Right renal cortex interstitium (tissue), 3 donors: ENCODE results near the gene TC2N. TPM values are rescaled to one million over a fixed set of nuclear protein-coding genes. Genes with fewer than 3 reads are reported as not detected.
"Not testable (repeated sequence)": the region's sequence is repeated elsewhere in the genome, so short reads cannot be mapped to it uniquely, and the experiment has no call there.

Experiments used
- DNase-seq, 3 donors: peaks; one replicate each; pipeline ENCODE4 v3.0.0-alpha.2; 2013; ENCODE audit warnings: low read depth in 3 of 3, low spot score in 2 of 3
- polyA plus RNA-seq, 3 donors: library from polyadenylated mRNA; unstranded; fragments of 120-200 nt; gene quantifications; one replicate each; pipeline ENCODE4 v1.2.1, GENCODE V29; 2013; ENCODE audit not compliant: insufficient read length in 3 of 3

The TC2N gene
- polyA plus RNA-seq, 3 donors: 10.5 to 15.7 (median 11.1) TPM

DNA sequence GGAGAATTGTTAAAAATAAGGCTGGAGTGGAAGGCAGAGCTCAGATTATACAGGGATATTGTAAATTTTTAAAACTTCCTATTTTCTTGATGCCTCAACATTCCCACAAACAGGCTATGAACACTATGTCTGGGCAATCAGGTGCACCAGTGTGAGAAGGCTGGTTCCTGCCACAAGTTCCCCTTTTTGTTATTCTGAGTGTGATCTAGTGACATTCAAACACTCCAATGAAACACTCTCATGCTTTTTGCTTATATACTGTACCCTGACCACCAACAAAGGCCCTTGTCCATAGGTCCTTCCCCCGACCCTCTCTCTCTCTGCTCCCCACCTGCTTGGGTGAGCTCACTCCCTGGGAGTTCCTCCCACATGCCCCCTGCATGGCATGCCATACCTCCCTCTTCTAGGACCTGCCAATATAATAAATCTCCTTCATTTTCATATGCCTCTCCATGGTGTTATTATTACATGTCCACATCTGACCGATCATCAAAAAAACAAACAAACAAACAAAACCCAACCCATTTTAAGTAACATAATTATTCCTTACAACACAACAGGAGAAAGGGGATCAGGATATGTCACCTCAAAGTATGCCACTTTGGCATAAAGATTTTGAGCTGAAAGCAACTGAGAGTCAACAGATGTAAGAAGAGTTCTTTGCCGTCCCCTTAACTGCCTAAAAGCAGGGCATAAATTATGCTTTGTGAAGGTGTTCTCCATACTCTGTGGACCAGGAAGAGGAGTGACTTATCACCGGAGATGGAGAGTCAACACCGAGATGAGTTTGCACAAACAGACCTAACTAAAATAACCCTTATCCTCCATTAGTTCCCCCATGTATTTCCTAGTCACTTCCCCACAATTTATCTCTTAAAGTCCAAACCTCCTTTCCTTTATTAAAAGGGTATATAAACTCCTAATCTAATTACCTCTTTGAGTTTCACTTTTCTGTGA is 92.9 kb downstream of the TC2N start:
- no peak for DNase-seq

DNA sequence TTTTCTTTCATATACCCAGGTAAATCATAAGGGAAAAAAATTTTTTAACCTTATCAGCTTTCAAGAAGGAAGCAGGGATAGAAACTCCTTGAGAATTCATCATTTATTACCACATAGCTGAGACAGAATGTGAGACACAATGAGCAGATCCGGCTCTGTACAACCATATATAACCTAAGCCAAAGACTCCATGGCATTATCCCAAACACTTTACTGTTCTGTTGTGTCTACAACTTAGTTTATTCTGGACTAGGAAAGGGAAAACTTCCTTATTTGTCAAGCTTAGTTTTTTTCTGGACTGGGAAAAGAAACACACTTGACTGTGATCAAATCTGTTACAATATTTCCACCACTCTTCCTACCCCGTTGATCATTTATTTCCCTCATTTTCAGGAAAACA is 97.2 kb downstream of the TC2N start:
- no peak for DNase-seq

DNA sequence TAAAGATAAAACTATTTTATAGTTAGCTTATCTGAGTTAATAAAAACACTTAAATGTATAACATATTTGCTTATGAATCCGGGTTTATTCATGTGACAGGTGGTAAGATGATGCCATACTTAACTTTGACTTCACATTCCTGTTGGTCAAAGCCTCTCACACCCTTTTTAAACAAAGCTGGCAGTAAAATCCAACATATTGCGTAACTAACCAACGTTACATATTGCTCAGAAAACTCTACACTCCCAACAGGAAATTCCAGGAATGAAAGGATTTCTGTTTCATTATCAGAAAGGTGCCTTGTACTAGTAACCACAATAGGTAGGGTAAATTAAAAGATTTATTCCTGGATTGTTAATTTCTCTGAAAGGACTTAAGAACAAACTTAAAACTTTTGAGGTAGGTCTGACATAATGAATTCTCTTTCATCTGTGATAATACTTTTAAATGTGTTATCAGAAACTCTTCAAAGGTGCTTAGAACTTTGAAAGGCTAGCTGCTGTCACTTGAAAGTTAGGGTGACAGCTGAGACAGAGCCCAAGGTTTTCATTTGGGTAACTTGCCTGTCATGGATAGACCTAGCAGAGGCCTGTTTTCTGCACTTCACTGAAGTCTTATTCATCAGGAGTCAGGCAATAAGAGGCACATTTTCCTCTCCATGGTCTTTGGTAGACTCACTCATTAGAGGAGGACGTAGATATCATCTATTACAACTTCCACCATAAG is 111.6 kb downstream of the TC2N start:
- DNase-seq: no peak

DNA sequence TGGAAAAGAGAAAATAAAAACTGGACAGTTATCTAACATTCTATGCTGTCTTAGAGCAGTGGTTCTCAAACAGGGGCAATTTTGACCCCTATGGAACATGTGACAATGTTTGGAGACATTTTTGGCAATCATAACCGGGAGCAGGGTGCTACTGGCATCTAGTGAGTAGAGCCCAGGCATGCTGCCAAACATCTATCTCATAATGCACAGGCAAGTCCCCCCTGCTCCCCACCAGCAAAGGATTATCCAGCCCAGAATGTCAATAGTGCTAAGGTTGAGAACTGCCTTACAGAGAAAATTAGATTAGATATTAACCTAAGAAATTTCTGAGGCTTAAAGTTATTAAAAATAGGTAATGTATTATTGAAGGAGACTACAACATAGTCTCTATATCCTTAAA is 112.5 kb downstream of the TC2N start:
- no peak for DNase-seq

DNA sequence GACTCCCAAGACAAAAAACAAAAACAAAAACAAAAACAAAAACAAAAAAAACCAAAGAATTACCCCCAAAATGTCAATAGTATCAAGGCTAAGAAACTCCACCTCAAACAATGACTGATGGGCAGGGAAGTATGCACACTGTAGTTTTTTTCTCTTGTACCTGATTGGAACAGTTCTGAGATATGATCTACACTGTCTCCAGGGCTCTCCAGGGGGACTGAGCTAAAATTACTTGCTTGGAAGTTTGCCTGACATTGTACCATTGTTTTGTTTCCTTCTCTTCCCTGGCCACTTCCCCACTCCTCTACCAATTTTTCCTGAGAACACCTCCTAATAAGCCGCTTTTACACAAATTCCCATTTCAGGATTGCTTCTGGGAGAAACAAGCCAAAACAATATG is 113.2 kb downstream of the TC2N start:
- no peak for DNase-seq

DNA sequence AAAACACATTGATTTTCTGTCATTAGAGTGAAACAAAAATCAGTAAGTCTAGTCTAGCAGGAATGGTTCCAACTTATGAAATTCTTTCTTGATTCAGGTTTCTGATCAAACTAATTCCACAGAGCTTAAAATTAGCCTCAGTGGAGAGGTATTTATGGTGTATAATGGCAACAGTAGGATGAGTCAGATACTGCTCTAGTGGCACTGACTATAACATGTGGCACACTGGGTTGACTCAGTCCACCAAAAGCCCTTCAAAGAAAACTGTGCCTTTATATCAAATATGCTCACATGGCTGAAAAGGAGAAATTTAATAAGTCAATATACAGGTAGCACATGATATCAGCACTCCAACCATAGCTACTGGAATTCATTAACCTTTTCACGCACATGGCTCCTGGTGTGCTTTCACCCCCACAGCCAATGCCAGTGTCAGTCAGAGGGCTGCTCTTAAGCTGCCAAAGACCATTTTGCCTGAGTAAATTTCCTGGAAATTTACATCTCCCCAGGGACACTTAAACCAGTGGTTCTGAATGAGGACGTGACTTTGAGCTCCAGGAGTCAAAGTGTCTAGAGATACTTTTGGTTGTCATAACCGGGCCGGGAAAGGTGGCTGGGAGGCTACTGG is 113.7 kb downstream of the TC2N start:
- no peak for DNase-seq

DNA sequence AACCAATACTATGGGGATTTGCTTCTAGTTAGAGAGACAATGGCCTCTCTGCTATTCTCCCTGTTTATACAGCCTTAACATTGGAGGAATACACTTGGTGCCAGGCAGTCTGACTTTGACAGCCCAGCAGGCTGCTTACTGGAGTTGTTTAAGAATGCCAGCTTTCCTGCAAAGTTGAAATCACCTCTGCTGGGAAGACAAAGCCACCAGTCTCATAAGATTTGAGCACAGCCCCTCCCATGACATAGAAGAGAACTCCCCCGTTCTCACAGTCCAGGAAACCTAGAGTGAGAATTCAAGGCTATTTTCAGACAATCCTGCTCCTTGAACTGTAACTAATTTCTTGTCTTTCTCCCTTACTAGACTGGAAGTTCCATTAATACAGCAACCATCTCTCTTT is 114.4 kb downstream of the TC2N start:
- DNase-seq: no peak

DNA sequence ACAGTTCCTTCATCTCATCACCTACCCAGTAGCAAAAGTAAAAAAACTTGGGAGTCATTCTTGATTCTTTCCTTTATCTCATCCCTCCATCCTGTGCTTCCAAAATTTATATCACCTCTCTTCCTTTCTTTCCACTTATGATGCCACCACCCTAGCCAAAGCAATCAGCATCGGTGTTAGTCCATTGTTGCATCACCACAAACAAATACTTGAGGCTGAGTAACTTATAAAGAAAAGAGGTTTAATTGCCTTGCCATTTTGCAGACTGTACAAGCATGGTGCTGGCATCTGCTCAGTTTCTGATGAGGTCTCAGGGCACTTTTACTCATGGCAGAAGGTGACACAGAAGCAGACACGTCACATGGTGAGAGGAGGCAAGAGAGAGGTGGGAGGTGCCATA is 115.6 kb downstream of the TC2N start:
- no peak for DNase-seq

DNA sequence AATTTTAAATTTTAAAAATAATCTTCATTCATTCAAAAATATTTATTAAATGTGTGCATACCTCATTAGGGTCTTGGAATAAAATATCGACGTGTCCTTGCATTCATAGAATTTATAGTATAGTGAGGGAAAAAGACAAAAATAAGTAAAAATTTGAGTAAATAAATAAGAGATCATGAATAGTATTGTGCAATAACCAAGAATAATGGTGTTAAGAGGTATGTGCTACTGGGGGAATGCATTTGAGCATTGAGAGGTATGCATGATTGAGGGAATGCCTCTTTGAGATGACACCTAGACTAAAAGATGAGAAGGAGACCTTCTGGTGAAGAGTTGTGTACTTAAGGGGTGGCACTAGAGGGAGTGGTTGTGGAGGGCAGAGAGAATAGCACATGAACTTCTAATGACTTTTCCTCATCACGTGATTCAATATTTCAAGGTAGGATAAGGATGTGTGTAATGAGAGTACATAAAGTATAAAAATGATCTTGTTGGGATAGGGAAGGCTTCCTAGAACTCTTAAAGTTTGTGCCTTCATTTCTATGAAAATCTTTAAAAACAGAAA is 116.6 kb downstream of the TC2N start:
- DNase-seq: no peak

DNA sequence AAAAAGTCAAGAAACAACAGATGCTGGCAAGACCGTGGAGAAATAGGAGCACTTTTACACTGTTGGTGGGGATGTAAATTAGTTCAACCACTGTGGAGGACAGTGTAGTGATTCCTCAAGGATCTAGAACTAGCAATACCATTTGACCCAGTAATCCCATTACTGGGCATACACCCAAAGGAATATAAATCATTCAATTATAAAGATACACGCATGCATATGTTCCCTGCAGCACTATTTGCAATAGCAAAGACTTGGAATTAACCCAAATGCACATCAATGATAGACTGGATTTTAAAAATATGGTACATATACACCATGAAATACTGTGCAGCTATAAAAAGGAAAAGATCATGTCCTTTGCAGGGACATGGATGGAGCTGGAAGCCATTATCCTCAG is 117.5 kb downstream of the TC2N start:
- no peak for DNase-seq

DNA sequence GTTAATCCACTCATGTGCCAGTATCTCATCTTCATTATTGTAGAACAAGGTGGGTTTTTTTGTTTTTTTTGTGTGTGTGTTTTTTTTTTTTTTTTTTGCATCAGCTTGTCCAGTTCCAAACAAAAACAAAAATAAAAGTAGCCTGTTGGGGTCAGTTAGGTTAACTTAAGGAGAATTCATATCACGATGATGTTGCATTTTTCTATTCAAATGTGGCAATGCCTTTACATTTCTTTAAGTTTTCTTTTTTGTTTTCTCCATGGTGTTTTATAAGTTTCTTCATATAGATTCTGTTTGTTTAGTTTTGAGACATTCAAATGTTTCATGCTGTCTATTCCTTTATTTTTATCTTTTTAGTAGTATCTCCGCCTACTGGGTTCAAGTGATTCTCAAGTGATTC is 119.3 kb downstream of the TC2N start:
- DNase-seq: no peak

DNA sequence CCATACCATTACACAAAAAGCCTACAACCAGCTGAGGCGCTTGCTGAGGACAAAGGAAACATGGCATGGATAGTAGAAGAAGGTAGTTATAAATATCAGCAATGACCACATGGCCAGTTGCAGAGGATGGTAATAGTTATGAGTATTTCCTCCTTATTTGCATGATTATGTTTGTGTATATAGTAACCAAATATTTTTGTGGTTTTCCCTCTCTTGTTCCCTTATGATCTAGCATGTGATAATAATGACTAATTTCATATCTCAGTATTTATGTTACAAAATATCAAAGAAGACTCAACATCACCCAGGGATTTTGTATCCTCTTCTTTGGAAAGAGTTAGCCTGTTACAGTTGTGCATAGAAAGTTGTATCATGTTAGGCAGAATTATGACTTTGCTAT is 122.0 kb downstream of the TC2N start:
- no peak for DNase-seq

DNA sequence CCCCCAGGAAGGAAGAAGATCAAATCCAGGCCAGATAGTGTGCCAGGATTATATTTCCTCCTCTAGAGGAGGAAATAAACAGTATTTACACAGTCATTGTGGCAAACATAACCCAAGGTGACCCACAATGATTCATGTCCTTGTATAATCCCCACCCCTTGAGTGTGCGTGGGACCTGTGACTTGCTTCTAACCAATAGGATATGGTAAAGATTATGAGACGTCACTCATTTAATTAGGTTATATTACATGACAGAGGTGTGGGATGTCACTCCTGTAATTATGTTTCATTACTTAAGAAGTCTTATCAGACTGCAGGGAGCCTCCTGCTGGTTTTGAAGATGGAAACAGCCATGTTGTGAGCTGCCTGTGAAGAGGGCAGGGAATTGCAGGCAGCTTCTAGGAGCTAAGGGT is 123.3 kb downstream of the TC2N start:
- DNase-seq: no peak

DNA sequence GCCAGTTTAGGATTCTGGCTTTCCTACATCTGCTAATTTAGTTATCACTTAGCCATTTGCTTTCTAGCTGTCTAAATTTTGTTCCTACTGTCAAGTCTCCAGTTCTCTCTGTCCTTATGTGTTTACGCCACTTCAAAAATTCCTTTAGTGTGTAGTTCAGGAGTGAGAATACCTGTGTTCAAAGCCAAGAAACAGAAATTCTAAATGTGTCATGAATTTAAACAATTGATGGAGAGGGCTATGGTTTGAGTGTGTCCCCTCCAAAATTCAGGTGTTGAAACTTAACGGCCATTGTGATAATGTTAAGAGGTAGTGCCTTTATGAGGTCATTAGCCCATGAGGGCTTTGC is 124.1 kb downstream of the TC2N start:
- DNase-seq: no peak

DNA sequence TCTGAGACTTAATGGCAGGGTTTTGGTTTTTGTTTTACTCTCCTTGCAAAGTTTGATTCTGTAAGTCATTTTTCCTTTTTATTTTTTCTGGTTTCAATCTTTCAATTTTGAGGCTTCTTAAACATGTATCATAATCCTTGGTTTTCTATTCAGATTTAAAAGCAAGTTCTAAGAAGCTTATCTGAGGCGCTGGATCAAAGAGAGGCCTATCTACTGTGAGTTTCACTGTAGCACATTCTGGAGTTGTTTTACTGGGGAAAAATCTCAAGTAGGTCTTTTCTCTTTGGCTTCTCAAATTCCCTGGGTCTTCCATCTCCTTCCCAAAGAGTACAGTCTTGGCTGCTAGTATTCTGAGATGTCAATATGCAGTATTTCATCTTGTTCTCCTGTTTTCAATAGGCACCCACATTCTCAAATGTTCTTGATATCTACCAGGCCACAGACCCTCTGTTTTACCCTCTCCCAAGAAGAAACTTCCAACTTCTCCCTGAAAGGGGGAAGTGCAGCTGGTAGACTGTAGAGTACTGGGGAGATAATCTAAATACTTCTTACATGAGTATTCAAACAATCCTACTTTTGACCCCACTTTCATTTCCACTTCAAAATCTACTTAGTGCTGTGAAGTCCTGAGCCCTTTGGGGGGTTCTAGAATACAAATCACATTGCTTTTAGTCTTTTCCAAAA is 124.6 kb downstream of the TC2N start:
- DNase-seq: no peak

DNA sequence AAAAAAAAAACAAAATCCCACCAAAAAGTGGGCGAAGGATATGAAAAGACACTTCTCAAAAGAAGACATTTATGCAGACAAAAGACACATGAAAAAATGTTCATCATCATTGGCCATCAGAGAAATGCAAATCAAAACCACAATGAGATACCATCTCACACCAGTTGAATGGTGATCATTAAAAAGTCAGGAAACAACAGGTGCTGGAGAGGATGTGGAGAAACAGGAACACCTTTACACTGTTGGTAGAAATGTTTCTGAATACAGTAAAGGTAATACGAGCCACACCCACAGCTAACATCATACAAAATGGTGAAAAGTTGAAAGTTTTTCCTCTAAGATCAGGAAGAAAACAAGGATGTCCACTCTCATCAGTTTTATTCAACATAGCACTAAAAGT is 127.5 kb downstream of the TC2N start:
- DNase-seq: not testable (repeated sequence)

DNA sequence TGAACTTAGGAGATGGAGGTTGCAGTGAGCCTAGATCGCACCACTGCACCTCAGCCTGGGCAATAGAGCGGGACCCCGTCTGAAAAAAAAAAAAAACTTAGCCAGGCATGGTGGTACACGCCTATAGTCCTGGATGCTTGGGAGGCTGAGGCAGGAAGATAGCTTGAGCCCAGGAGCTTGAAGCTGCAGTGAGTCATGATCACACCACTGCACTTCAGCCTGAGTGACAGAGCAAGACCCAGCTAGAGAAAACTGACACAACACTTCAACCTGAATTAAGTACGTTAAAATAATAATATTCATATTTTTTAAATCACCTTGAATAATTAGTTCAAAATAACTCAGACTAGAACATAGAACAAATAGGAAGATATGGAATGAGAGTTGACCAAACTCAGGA is 129.7 kb downstream of the TC2N start:
- no peak for DNase-seq

DNA sequence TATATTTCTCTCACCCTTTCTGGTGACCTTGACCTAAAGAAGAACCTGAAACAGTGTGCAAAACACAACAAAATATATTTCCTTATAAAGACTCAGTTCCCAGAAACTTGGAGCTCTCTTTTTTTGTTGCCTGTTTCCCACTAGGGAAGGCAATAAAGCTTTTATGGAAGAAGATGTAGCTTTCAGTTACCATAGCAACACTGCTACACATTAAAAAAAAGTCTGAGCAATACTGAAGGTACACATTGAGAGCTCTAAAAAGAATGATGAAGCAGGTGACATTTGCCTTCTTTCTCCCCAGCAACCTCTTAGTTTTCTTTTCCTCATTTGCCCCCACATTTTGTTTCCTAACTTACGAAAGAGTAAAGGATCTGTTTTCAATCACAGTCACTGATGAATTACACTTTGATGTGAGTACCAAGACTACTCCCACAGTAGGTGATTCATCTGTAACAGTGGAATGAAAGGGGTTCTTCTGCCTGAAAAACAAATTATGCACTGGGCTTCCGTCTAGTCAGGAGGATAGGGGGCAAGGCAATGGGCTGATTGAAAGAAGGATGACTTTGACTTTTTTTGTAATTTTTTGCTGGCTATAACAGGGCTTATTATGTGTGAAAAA is 134.4 kb downstream of the TC2N start:
- no peak for DNase-seq

DNA sequence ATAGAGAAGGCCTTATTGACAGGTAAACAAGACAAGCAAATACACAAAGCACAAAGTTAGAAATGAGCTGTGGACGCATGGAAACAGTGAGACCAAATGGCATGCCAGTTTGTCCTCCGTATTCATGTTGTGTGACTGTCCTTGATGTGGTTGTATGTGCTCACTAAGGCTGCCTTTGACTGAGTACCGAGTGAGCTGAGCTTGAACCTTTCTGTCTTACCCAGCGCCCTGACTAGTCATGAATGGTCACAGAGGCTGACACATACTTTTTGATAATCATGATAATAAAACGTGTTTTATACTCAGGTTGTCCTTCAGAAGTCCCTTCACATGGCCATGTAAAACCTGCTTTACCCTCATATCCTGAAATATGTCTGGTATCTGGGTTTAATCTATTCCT is 134.9 kb downstream of the TC2N start:
- no peak for DNase-seq

DNA sequence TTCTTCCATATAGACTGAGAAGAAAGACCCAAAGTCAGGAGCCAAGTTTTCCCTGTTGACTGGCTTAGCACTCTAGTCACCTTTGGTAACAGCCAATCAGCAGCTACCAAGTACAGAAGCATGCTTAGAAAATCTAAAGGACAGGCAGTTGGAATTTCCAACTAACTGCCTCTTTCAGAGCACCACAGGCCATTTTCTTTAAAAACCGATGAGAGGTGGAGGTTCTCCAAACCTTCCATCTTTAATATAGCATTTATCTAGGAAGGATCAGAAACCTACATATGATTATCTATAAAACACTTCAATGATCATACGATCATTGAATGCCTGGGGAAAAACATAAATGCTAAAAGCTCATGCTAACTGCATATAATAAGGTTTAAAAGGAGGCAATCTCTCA is 135.3 kb downstream of the TC2N start, which contains the start of gene CATSPERB:
CATSPERB (minus strand) TSS at position 101 of the 400 bp plus-strand sequence. CDS start 2,607 bp downstream, outside the sequence.
- no peak for DNase-seq
